Omental fat pad (tissue), 4 donors: ENCODE measurements around the gene INPP5K. TPM values are rescaled to one million over a fixed set of nuclear protein-coding genes. Genes with fewer than 3 reads are reported as not detected.
"Not testable (repeated sequence)": the region's sequence is repeated elsewhere in the genome, so short reads cannot be mapped to it uniquely, and the experiment has no call there.

ENCODE experiments used
- ATAC-seq: fragments of 150-250 bp; one replicate; pipeline ENCODE4 v1.9.1; 2016; ENCODE audit warnings: mild to moderate bottlenecking, moderate library complexity; ENCODE audit not compliant: low FRiP score
- DNase-seq: peaks from one replicate; pipeline ENCODE4 v3.0.0-alpha.2; 2019; ENCODE audit warnings: low spot score
- total RNA-seq, 4 donors: library from RNA; depleted of rRNA; stranded (reverse); fragments of >200 nt; gene quantifications; one replicate each; pipeline ENCODE4 v1.1.0, GENCODE V29; 2016
- TF ChIP-seq, protein P1 (sequence below), 3 donors: fragments of 450-650 bp; IDR thresholded peaks; one replicate each; pipeline ENCODE4 v1.5.1; 2016 to 2017; ENCODE audit warnings: antibody characterized with exemption in 3 of 3, mild to moderate bottlenecking in 3 of 3, moderate library complexity in 2 of 3

The INPP5K gene
- total RNA-seq, 4 donors from 2014 or later = 103 to 279 (median 153) TPM

DNA sequence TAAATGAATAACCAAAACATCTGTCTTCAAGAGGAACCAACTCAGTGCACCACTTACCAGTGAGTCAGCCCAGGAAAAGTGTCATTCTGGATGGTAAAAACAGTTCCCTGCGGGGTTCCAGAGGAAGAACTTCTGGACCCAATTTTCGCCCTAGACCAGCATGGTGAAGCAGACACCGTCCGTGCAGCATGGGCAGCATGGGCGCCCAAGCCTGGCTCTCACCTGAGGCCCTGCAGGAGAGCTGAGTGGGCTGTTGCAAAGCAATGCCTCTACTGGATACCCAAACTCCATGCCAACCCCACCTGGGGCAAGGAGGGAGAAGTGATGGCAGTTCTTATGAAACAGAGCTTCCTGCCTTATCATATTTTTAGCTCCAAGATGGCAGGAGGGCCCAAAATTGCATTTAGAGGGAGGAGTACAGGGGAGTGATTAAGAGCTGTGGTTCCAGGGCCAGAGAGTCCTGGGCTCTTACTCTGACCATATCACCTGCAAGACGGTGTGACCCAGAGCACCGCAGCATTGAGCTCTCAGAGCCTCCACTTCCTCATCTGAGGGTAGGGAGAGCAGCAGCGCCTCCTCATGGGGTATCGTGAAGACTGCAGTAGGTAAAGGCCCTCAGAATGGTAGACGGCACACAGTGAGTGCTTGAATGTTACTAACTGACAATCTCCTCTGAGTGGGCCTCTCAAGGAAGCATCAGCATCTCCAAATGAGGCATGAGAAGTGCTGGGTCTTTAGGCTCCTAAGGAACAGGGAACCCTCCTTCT lies 16.6 kb upstream of the INPP5K start:
- TF ChIP-seq, protein P1, sequence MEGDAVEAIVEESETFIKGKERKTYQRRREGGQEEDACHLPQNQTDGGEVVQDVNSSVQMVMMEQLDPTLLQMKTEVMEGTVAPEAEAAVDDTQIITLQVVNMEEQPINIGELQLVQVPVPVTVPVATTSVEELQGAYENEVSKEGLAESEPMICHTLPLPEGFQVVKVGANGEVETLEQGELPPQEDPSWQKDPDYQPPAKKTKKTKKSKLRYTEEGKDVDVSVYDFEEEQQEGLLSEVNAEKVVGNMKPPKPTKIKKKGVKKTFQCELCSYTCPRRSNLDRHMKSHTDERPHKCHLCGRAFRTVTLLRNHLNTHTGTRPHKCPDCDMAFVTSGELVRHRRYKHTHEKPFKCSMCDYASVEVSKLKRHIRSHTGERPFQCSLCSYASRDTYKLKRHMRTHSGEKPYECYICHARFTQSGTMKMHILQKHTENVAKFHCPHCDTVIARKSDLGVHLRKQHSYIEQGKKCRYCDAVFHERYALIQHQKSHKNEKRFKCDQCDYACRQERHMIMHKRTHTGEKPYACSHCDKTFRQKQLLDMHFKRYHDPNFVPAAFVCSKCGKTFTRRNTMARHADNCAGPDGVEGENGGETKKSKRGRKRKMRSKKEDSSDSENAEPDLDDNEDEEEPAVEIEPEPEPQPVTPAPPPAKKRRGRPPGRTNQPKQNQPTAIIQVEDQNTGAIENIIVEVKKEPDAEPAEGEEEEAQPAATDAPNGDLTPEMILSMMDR (IDR thresholded peaks at IDR 0.05) = no peak
- no peak for DNase-seq
- ATAC-seq = no peak

DNA sequence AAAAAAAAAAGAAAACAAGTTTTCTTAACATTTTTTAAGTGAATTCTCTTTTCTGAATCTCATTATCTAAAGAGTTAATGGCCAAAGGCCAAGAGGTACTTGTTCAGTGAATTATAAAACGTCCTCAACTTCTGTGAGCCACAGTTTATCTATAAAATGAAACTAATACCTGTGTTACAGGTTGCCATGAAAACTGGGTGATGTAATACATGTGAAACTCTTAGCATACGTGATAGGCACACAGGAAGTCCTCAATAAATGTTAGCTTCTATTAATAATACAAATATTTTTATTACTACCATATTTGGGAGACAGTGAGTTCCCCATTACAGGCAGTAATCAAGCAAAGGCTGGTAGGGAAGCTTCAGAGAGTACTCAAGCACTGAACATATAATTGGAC lies 13.5 kb upstream of the INPP5K start:
- ATAC-seq (no peak), DNase-seq (no peak)
- TF ChIP-seq, protein P1 (IDR thresholded peaks at IDR 0.05) = no peak

DNA sequence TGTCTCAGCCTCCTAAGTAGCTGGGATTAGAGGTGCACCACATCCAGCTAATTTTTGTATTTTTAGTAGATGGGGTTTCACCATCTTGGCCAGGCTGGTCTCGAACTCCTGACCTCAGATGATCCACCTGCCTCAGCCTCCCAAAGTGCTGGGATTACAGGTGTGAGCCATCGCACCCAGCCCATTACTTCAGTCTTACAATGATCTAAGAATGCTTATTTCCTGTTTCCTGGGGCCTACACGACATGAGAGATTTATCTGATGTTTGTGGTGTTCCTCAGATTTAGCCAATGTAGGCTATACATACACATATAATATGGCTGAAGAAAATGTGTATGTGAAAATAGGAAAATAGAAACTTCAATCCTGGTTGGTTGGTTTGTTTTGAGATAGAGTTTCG lies 10.5 kb upstream of the INPP5K start:
- not testable (repeated sequence) for ATAC-seq, DNase-seq

DNA sequence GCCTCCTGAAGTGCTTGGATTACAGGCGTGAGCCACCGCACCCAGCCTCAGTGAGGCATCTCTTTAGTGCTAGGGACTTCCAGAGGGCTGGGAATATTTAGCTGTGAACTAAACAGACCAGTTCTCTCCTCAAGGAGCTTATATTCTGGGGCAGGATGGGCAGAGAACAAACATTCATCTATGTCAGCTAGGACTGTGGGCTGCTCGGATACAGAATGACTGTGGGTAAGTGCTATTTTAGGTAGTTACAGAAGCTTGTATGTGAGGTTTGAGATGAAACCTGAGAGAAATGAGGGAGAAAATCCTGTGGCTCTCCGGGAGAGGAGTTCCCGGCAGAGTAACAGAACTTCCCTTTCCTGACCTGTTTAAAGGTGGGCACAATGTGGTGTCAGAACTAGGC lies 6.2 kb upstream of the INPP5K start:
- ATAC-seq (no peak), DNase-seq (no peak)
- TF ChIP-seq, protein P1 (IDR thresholded peaks at IDR 0.05) = no peak

DNA sequence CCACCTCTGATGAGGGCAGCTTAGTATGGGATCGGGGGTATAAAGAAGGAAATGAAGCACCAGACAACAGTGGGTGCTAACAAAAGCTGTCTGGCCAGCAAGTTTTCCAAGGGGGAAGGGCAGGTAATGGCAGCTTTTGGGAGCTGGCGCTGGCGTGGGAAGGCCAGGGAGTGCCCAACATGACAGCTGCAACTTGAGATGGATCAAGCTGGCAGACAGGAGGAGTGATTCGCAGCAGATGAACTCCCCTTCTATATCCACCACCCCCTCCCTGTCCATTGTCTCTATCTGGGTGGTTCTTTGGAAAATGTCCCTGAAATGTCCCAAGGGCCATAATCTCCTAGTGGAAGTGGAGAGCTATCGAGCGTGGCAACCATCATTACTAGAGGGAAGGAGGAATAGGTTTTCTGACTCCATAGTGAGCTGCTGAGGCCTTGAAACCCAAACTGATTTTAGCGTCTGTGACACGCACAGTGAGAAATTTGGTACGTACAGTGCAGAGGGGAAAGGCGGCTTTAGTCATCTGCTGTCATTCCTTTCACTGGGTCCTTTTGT lies 4.8 kb upstream of the INPP5K start:
- DNase-seq = no peak
- no peak for ATAC-seq
- TF ChIP-seq, protein P1 (IDR thresholded peaks at IDR 0.05) = no peak

DNA sequence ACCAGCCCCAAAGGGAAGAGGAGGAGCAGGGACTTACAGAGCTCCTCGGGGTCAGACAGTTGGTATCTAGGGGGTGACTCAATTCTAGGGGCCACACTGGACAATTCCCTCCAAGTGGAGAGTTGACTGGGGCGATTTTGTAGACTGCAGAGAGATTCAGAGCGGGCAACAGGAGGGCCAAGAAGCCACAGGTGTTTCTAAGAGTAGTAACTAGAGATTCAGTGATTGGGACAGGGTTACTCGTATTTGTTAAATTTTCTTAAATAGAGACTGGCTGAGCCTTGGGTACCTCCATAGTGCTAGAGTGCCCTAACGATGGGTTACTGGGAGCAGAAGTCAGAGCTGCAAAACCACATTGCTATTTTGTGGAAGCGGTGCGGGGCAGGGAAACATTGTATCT lies 3.3 kb upstream of the INPP5K start:
- no peak for ATAC-seq
- DNase-seq = no peak
- TF ChIP-seq, protein P1 (IDR thresholded peaks at IDR 0.05) = no peak

DNA sequence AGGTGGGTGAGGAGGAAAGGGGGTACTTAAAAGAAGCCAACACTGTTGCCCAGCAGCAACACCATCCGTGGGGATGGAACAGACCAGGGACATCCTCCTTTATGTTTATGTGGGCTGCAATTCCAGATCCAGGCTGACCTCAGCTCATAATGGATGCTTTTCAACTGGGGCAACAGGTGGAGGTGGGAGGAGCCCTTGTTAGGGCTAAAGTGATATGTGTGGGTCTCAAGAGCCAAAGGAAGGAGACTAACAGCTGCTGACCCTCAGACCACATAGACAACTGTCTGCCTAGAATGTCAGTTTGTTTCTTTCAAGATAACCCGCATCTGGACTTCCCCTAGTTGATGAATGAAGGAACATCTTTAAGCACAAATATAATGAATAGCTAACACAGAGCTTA lies 2.0 kb upstream of the INPP5K start:
- TF ChIP-seq, protein P1 (IDR thresholded peaks at IDR 0.05) = no peak
- no peak for DNase-seq
- no peak for ATAC-seq
